ENCODE results near the gene RHOA.

The RHOA gene

DNA sequence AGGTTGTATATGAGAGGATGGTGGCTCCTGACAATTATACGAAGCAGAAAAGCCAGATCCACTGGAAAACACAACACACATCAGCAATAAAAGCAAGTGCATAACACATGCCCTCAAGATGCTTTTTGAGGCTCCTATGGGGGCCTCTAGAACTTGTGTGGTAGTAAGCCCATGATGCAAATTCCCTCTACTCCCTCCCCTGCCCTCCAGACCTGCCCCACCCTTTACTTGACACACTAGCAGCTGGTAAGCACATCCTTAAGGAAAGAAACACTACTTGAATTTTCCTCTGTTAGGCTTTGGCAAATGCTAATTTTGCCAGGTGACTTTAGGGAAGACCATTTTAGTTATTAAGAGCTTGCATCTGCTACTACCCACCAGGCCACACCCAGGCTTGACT lies 101.1 kb downstream of the RHOA start:
- DNase-seq: no peak
- H3K27ac Mint-ChIP-seq: no peak overlapping the region
- peaks cover 5% of the 10 kb centered on the region for H3K4me1 Mint-ChIP-seq
- H3K27me3 Mint-ChIP-seq: no peaks in the 10 kb centered on the region
- H3K36me3 Mint-ChIP-seq: peaks cover 40% of the 10 kb centered on the region
- CTCF ChIA-PET: no interaction called here
- H3K4me3 Mint-ChIP-seq: no peak overlapping the region
- H3K9me3 Mint-ChIP-seq: no peaks in the 10 kb centered on the region
